ENCODE results near the gene SLC22A5. TPM values are rescaled to one million over a fixed set of nuclear protein-coding genes. Genes with fewer than 3 reads are reported as not detected.

SLC22A5 gene
- polyA plus RNA-seq, 3 donors from 2014 or later: 1.1 to 1.5 (median 1.5) TPM

GRCh38 chr5:132386644-132387286, 17.3 kb downstream of the SLC22A5 start:
- Mint-ChIP-seq H3K27me3 (ENCODE audit: low read depth in 3 of 3) (peaks cover 0 to 3% (median 1%) of the 10 kb centered on the region in 3 donors), H3K4me1 (peaks cover 19 to 26% of the 10 kb centered on the region in 2 donors), H3K4me3 (no peak overlapping the region), H3K36me3 (peaks cover 0 to 3% (median 0%) of the 10 kb centered on the region in 3 donors), H3K27ac (peak overlapping the region in 5 of 6 donors; percentile 9 to 78 (median 62)), H3K9me3 (no peaks in the 10 kb centered on the region)
- peak; percentile 71 to 80 (median 78) for DNase-seq

- peaks cover 0 to 3% (median 0%) of the 10 kb centered on the region in 3 donors for H3K36me3 Mint-ChIP-seq
- H3K4me3 Mint-ChIP-seq: no peak overlapping the region
- peaks cover 19 to 26% of the 10 kb centered on the region in 2 donors for H3K4me1 Mint-ChIP-seq
- H3K27ac Mint-ChIP-seq: peak overlapping the region in 4 of 6 donors; percentile 21 to 80 (median 35)
- peaks cover 0 to 1% (median 0%) of the 10 kb centered on the region in 3 donors for H3K27me3 Mint-ChIP-seq (ENCODE audit: low read depth in 3 of 3)
- DNase-seq: no peak
- H3K9me3 Mint-ChIP-seq: no peaks in the 10 kb centered on the region
Measured at GRCh38 chr5:132387640-132388117, 18.2 kb downstream of the SLC22A5 start.

GRCh38 chr5:132388244-132389050, 18.9 kb downstream of the SLC22A5 start:
- Mint-ChIP-seq H3K9me3 (no peaks in the 10 kb centered on the region), H3K27ac (peak overlapping the region in 1 of 6 donors; percentile 21), H3K4me3 (no peak overlapping the region), H3K4me1 (peaks cover 19 to 26% of the 10 kb centered on the region in 2 donors), H3K27me3 (ENCODE audit: low read depth in 3 of 3) (peaks cover 0 to 1% (median 0%) of the 10 kb centered on the region in 3 donors), H3K36me3 (peaks cover 0 to 3% (median 0%) of the 10 kb centered on the region in 3 donors)
- DNase-seq: no peak

GRCh38 chr5:132389051-132389331, 19.5 kb downstream of the SLC22A5 start:
- Mint-ChIP-seq H3K27ac (peak overlapping the region in 1 of 6 donors; percentile 32), H3K4me3 (no peak overlapping the region), H3K27me3 (ENCODE audit: low read depth in 3 of 3) (peaks cover 0 to 1% (median 0%) of the 10 kb centered on the region in 3 donors), H3K4me1 (peaks cover 19 to 26% of the 10 kb centered on the region in 2 donors), H3K36me3 (peaks cover 0 to 3% (median 0%) of the 10 kb centered on the region in 3 donors), H3K9me3 (no peaks in the 10 kb centered on the region)
- DNase-seq: no peak

GRCh38 chr5:132389585-132390286, 20.2 kb downstream of the SLC22A5 start:
- Mint-ChIP-seq H3K4me3 (no peak overlapping the region), H3K27me3 (ENCODE audit: low read depth in 3 of 3) (peaks cover 0 to 1% (median 0%) of the 10 kb centered on the region in 3 donors), H3K4me1 (peaks cover 19 to 26% of the 10 kb centered on the region in 2 donors), H3K36me3 (peaks cover 0 to 3% (median 0%) of the 10 kb centered on the region in 3 donors), H3K27ac (peak overlapping the region in 2 of 6 donors; percentile 16 to 53), H3K9me3 (no peaks in the 10 kb centered on the region)
- DNase-seq: no peak

- no peaks in the 10 kb centered on the region for H3K9me3 Mint-ChIP-seq
- H3K4me3 Mint-ChIP-seq: no peak overlapping the region
- peaks cover 13 to 14% of the 10 kb centered on the region in 2 donors for H3K4me1 Mint-ChIP-seq
- peak overlapping the region in 2 of 6 donors; percentile 49 to 64 for H3K27ac Mint-ChIP-seq
- H3K27me3 Mint-ChIP-seq (ENCODE audit: low read depth in 3 of 3): no peaks in the 10 kb centered on the region
- H3K36me3 Mint-ChIP-seq: peaks cover 2 to 8% (median 3%) of the 10 kb centered on the region in 3 donors
- DNase-seq: no peak
Measured at GRCh38 chr5:132391247-132391646, 21.7 kb downstream of the SLC22A5 start.

GRCh38 chr5:132391870-132392269, 22.4 kb downstream of the SLC22A5 start:
- no peak for DNase-seq
- Mint-ChIP-seq H3K4me1 (peaks cover 8 to 11% of the 10 kb centered on the region in 2 donors), H3K27me3 (ENCODE audit: low read depth in 3 of 3) (no peaks in the 10 kb centered on the region), H3K27ac (peak overlapping the region in 1 of 6 donors; percentile 19), H3K4me3 (no peak overlapping the region), H3K9me3 (no peaks in the 10 kb centered on the region), H3K36me3 (peaks cover 3 to 8% (median 6%) of the 10 kb centered on the region in 3 donors)

GRCh38 chr5:132392411-132392810, 22.9 kb downstream of the SLC22A5 start:
- H3K4me3 Mint-ChIP-seq: no peak overlapping the region
- no peaks in the 10 kb centered on the region for H3K27me3 Mint-ChIP-seq (ENCODE audit: low read depth in 3 of 3)
- no peak overlapping the region for H3K27ac Mint-ChIP-seq
- no peaks in the 10 kb centered on the region for H3K9me3 Mint-ChIP-seq
- H3K36me3 Mint-ChIP-seq: peaks cover 3 to 8% (median 6%) of the 10 kb centered on the region in 3 donors
- peaks cover 10% of the 10 kb centered on the region in 2 donors for H3K4me1 Mint-ChIP-seq
- DNase-seq: no peak

- no peak for DNase-seq
- H3K4me1 Mint-ChIP-seq: peaks cover 14 to 15% of the 10 kb centered on the region in 2 donors
- peaks cover 3 to 8% (median 6%) of the 10 kb centered on the region in 3 donors for H3K36me3 Mint-ChIP-seq
- peak overlapping the region in 3 of 6 donors; percentile 19 to 56 (median 31) for H3K27ac Mint-ChIP-seq
- no peaks in the 10 kb centered on the region for H3K9me3 Mint-ChIP-seq
- H3K27me3 Mint-ChIP-seq (ENCODE audit: low read depth in 3 of 3): no peaks in the 10 kb centered on the region
- no peak overlapping the region for H3K4me3 Mint-ChIP-seq
Measured at GRCh38 chr5:132392978-132393825, 23.7 kb downstream of the SLC22A5 start.

GRCh38 chr5:132394667-132395259, 25.3 kb downstream of the SLC22A5 start:
- H3K36me3 Mint-ChIP-seq: peaks cover 3 to 8% (median 8%) of the 10 kb centered on the region in 3 donors
- no peaks in the 10 kb centered on the region for H3K27me3 Mint-ChIP-seq (ENCODE audit: low read depth in 3 of 3)
- H3K4me3 Mint-ChIP-seq: no peak overlapping the region
- DNase-seq: no peak
- no peaks in the 10 kb centered on the region for H3K9me3 Mint-ChIP-seq
- peak overlapping the region in 3 of 6 donors; percentile 13 to 40 (median 17) for H3K27ac Mint-ChIP-seq
- peaks cover 14 to 19% of the 10 kb centered on the region in 2 donors for H3K4me1 Mint-ChIP-seq

GRCh38 chr5:132396589-132397031, 27.1 kb downstream of the SLC22A5 start:
- DNase-seq: no peak
- no peaks in the 10 kb centered on the region for H3K27me3 Mint-ChIP-seq (ENCODE audit: low read depth in 3 of 3)
- H3K27ac Mint-ChIP-seq: peak overlapping the region in 1 of 6 donors; percentile 47
- H3K4me3 Mint-ChIP-seq: no peak overlapping the region
- H3K9me3 Mint-ChIP-seq: no peaks in the 10 kb centered on the region
- H3K36me3 Mint-ChIP-seq: peaks cover 0 to 12% (median 8%) of the 10 kb centered on the region in 3 donors
- peaks cover 25 to 27% of the 10 kb centered on the region in 2 donors for H3K4me1 Mint-ChIP-seq

- no peak for DNase-seq
- H3K27ac Mint-ChIP-seq: no peak overlapping the region
- peaks cover 3 to 12% (median 8%) of the 10 kb centered on the region in 3 donors for H3K36me3 Mint-ChIP-seq
Measured at GRCh38 chr5:132397224-132397623, 27.7 kb downstream of the SLC22A5 start.

More at GRCh38 chr5:132397224-132397623, 27.7 kb downstream of the SLC22A5 start:
- Mint-ChIP-seq H3K27me3 (ENCODE audit: low read depth in 3 of 3) (no peaks in the 10 kb centered on the region), H3K4me3 (no peak overlapping the region), H3K4me1 (peaks cover 25 to 27% of the 10 kb centered on the region in 2 donors), H3K9me3 (no peaks in the 10 kb centered on the region)

Measured in immature natural killer cell (primary cell).